GM13976 (cell line): Measurements from ENCODE around the gene SERPINA7.

Experiments
- DNase-seq: peaks from one replicate; pipeline ENCODE4 v3.0.0; 2012; ENCODE audit warnings: low spot score
- in situ Hi-C: fragments of 300-500 bp; cut with MboI; formaldehyde crosslinking; loops from one replicate; pipeline ENCODE4 v1.12.0; 2022; ENCODE audit warnings: low sequenced_read_pairs, mixed read lengths, inconsistent platforms; ENCODE audit not compliant: unreplicated experiment
- TF ChIP-seq, protein P1 (sequence below): IDR thresholded peaks from 2 replicates; pipeline ENCODE4 v1.5.1; 2012; ENCODE audit warnings: borderline replicate concordance, mild to moderate bottlenecking; ENCODE audit not compliant: insufficient read depth; ENCODE audit errors: extremely low read depth, missing control alignments, control extremely low read depth

Gene SERPINA7

DNA sequence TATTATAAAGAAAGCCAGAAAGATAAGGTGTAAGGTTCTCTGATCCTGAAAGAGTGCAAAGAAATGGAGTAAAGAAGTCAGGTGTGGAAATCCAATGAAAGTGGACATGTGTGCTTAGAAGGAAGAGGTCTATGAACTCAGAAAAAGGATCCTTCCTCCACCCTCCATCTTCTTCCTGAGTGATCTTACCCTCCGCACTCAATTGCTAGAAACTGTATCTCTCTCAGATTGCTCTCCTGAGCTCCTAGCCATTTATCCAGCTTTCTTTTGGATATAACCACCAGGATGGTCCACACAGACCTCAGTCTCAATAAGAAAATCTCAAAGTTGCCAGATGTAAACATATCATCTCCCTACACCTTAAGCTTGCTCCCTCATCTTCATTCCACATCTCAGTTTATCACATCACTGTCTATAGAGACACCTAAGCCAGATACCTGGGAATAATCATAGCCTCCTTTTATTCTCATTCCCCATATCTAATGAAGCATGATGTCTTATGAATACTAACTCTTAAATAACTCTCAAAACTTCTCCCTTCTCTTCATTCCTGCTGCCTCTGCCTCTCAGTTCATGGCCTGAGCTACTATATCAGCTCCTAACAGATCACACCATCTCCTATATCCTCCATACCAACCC, 573 bp downstream of the SERPINA7 start:
- in situ Hi-C loops: no loop called here
- TF ChIP-seq, protein P1, sequence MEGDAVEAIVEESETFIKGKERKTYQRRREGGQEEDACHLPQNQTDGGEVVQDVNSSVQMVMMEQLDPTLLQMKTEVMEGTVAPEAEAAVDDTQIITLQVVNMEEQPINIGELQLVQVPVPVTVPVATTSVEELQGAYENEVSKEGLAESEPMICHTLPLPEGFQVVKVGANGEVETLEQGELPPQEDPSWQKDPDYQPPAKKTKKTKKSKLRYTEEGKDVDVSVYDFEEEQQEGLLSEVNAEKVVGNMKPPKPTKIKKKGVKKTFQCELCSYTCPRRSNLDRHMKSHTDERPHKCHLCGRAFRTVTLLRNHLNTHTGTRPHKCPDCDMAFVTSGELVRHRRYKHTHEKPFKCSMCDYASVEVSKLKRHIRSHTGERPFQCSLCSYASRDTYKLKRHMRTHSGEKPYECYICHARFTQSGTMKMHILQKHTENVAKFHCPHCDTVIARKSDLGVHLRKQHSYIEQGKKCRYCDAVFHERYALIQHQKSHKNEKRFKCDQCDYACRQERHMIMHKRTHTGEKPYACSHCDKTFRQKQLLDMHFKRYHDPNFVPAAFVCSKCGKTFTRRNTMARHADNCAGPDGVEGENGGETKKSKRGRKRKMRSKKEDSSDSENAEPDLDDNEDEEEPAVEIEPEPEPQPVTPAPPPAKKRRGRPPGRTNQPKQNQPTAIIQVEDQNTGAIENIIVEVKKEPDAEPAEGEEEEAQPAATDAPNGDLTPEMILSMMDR: no peak
- no peak for DNase-seq

DNA sequence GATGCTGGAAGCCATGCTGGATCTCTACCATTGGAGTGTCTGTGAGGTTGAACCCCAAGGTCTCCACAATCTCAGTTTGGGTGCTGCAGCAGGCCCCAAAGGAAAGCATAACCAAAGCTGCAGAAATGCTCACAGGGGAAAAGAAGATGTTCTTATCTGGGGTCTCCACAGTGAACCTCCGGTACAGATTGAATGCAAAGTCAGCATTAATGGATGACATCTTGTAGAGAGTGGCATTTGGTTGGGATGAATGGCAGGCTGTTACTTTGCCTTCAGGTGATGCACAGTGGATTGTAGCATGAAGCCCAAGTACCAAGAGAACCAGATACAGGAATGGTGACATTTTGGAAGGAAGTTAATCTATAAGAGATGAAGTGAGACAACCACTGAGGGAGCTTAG, 1.8 kb downstream of the SERPINA7 start:
- in situ Hi-C loops: no loop called here
- TF ChIP-seq, protein P1: no peak
- DNase-seq: no peak

DNA sequence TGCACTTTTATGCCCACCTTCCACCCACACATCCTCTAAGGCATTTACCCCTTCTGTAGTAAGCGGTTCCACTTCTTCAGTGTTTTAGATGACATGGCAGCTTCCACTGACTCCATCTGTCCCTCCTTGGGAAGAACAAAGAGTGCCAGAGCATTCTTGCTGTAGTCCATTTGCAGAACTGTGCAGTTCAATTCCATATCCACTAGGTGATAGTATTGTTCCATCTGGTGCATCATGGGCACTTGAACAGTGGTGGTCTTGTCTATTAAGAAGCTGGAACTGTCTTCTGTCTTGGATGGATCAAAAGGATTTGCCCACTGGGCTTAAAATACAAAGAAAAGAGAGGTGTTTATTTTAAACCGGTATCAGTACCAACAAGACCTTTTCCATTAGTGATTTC, 3.5 kb downstream of the SERPINA7 start:
- no peak for DNase-seq

DNA sequence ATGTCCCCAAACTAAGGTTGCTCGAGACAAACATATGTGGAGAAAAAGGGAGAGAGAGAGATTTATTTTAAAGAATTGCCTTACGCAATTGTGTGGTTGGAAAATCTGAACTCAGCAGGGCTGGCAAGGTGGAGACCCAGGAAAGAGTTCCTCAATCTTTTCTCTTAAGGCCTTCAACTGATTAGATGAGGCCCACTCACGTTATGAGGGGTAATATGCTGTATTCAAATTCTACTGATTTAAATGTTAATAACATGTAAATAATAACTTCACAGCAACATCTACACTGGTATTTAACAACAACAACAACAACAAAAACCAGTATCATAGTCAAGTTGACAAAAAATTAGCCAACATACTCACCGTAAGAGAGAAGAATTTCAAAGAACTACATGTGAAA, 14.6 kb downstream of the SERPINA7 start:
- in situ Hi-C loops: no loop called here
- DNase-seq: no peak
- TF ChIP-seq, protein P1: no peak

More for the DNA sequence above, 3.5 kb downstream of the SERPINA7 start:
- TF ChIP-seq, protein P1: no peak
- in situ Hi-C loops: no loop called here

DNA sequence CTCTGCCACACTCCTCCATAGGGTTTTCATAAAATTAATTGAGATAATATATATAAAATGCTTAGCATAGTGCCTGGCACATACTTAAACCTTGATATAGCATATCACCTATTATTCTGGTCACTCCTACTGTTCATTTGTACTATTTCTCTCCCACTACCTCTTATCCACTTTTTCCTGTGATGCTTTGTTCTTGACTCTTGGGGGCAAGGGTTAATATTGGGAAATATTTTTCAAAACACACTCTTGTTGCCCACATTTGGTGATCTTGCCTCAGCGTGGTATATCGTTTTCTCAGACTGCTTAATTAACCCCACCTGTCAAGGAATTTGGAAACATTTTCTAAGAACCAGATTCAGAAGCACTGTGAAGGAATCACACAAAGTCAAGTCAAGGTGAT, 16.3 kb downstream of the SERPINA7 start:
- TF ChIP-seq, protein P1: no peak
- no peak for DNase-seq
- in situ Hi-C loops: no loop called here

DNA sequence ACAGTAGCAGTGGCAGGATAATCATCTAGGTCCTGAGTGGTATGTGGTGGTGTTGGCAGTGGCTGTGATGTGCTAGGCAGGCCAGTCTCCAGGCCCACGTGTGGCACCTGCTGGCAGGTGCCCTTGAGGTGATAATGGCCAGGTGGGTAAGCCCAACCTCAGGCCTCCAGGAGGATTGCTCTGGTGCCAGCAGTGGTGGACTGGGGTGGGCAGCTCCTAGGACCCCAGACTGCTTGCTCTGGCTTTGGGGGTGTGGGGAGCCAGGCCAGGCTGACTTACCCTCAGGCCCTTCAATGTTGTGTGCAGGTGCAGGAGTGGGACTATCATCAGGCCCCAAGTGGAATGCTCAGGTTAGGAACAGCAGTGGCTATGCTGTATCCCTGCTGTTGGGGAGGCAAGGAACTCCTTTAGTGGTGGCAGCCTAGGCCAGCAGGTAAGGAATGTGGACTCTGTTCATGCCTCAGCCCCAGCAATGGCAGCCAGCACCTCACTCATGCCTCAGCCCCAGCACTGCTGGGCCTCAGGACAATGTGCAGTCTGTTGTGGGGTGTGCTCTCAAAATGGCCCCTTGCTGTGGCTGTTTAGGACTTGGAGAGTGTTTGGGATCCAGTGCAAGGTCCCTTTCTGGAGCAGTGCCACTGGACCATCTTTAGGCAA, 24.3 kb downstream of the SERPINA7 start:
- TF ChIP-seq, protein P1: no peak
- in situ Hi-C loops: no loop called here

More for the DNA sequence above, 24.3 kb downstream of the SERPINA7 start:
- no peak for DNase-seq
